DND-41 (cell line): ENCODE measurements around the gene MAIP1.

Experiments used
- EZH2 ChIP-seq: IDR thresholded peaks from 3 replicates; pipeline ENCODE4 v1.6.1; 2012; ENCODE audit warnings: borderline replicate concordance, low read depth, mild to moderate bottlenecking, moderate library complexity, low read length, inconsistent platforms; ENCODE audit not compliant: severe bottlenecking
- TF ChIP-seq, protein P1 (sequence below): IDR thresholded peaks from 2 replicates; pipeline ENCODE4 v1.5.1; 2012; ENCODE audit warnings: borderline replicate concordance, low read length, moderate library complexity, mild to moderate bottlenecking; ENCODE audit not compliant: poor library complexity, severe bottlenecking; ENCODE audit errors: extremely low read depth

DNA sequence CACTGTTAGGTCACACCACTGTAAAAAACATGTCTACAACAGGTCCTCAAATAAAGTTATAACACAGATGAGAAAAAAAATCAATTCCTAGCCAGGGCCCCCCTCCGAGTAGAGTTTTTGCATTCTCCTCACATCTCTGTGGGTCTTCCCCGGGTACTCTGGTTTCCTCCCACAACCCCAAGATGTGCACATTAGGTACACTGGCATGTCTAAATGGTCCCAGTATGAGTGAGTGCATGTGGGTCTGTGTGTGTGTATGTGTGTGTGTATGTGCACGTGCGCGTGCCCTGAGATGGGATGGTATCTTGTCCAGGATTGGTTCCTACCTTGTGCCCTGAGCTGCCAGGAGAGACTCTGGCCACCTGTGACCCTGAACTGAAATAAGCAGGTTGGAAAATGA, 5.0 kb upstream of the MAIP1 start:
- TF ChIP-seq, protein P1, sequence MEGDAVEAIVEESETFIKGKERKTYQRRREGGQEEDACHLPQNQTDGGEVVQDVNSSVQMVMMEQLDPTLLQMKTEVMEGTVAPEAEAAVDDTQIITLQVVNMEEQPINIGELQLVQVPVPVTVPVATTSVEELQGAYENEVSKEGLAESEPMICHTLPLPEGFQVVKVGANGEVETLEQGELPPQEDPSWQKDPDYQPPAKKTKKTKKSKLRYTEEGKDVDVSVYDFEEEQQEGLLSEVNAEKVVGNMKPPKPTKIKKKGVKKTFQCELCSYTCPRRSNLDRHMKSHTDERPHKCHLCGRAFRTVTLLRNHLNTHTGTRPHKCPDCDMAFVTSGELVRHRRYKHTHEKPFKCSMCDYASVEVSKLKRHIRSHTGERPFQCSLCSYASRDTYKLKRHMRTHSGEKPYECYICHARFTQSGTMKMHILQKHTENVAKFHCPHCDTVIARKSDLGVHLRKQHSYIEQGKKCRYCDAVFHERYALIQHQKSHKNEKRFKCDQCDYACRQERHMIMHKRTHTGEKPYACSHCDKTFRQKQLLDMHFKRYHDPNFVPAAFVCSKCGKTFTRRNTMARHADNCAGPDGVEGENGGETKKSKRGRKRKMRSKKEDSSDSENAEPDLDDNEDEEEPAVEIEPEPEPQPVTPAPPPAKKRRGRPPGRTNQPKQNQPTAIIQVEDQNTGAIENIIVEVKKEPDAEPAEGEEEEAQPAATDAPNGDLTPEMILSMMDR = no peak
- no peak for TF ChIP-seq EZH2
